HG02571 (cell line): ENCODE measurements around the gene BSN.

ENCODE experiments used
- ATAC-seq: cut with Tn5 transposase; IDR thresholded peaks from one replicate; pipeline ENCODE4 v1.9.1; 2021; ENCODE audit warnings: mild to moderate bottlenecking, moderate library complexity; ENCODE audit not compliant: unreplicated experiment

Gene BSN

DNA sequence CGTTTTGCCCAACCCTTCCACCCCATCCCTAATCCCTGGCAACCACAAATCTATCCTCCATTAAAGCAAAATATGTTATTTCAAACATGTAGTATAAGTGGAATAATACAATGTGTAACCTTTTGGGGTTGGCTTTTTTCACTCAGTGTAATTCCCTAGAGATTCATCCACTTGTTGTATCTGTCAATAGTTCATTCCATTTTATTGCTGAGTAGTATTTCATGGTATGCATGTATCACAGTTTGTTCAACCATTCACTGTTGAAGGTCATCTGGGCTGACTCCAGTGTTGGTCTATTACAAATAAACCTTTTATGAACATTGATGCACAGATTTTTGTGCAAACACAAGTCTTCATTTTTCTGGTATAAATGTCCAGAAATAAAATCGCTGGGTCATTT, 38.8 kb downstream of the BSN start:
- ATAC-seq = no peak

DNA sequence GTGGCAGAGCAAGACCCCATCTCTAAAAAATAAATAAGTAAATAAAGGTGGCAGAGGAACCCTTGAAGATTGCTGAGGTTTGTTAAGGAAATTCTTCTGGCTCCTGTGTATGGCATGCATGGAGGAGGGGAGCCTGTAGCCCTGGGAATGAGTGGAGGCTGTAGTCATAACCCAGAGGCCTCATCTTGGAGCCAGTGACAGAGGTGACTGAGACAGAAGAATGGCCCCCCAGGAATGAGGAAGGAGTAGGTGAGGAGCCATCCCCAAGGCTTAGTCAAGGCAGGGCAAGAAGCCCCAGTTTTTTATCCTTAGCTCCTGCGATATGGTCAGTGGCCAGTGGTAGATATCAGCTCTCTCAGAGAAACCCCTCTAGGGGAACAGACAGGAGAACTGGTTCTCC, 46.5 kb downstream of the BSN start:
- ATAC-seq = no peak

DNA sequence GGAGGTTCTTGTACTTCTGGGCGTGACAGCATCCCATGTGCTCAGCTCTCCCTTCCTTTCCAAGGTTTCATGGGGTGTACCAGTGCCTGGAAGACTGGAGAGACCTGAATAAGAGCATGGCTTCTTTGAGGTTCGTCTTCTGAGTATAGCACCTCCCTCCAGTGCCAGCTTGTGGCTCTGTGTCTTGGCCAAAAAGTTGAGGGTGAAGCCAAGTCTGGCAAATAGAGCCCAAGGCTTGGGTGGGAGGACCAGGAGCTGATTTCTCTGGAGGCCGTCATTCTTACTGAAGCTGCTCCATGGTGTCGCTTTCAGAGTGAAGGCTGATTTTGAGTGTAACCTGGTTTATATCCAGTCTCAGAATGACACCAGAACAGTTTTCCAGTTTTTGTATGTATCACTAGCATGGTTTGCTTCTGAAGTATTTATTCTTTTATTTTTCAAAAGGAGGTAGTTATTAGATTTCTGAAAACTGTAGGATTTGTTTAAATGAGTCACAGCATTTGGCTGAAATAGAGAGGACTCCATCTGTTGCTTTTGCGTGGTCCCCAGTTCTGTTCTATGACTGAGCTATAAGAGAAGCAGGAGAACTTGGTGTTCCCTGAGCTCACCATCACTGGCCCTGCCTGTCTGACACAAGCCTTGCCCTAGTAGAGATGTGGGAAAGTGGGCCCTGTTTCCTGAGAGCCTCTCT, 47.2 kb downstream of the BSN start:
- no peak for ATAC-seq

DNA sequence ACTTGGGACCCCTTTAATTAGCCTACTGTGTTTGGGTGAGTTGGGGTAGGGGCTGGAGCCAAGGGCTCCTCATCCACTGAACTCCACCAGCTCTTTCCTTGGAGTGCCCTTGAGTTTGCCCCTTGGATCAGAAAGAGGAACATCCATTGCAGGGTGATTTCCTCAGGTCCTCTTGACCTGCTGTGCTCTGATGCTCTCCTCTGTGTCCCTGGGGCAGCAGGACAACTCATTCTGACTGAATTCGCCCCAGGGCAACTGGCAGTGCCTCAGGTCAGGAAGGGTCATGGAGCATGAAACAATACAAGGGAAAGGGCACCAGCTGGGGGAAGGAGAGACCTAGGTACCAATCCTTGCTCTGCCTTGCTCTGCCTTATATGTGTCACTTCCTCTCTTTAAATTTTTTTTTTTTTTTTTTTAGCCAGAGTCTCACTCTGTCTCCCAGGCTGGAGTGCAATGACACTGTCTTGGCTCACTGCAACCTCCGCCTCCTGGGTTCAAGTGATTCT, 47.8 kb downstream of the BSN start:
- no peak for ATAC-seq

DNA sequence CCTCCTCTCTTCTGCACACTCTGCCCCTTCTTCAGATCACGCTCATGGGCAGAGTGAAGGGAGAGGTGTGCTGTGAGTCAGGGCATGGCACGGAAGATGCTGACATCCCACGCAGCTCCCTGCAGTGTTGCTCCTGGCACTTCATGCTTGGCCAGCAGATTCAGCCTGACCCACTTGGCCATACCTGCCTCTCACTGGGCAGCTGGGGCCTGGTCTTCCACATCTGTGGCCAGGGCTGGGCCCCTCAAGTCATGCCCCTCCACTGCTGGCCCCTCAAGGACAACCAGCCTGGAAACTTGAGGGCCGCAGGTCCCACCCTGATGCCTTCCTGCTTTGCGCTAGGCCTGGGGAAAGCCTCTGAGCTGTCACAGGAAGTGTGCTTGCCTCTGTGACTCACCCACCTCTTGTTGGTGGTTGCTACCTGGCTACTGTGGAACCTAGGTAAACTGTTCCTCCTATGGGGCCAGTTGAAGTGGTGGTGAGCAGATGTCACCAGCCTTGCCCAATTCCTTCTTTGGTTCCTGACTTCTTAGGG, 48.7 kb downstream of the BSN start:
- no peak for ATAC-seq

DNA sequence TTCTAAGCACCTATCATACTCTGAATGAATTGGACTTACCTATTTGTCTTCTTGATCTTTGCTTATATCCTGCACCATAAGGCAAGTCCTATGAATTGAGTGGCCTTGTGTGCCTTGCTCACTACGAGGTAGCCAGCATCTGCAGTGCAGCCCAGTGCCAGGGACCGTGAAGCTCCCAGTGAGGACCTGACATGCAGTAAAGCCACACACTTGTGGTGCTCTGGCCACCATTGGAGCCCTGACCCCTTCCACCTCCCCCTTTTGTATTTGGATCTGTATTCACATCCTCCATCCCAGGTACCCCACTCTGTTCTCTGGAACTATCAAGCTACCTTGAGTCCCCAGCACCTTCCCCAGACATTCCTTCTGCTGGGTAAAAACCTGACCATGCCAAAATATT, 52.1 kb downstream of the BSN start:
- no peak for ATAC-seq

DNA sequence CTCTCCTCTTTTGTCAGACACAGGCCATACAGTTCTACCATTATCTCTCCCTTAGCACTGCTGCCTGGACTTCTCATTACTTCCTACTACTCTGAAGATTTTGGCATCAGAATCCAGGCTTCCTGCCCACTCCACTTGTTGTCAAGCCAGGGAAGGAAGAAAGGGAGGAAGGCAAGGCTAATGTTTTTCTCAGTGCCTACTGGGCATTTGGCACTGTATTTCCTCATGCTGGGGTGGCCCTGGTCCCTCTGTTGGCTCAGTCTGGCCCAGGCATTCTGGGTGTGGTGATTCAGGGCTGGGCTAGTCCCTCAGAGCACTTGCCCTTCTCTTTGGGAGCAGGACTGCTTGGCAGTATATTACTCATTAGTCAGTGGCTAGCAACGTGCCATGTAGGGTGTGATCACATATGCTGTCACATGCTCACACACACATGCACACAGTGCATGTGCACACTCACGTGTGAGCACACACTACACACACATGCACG, 52.9 kb downstream of the BSN start:
- no peak for ATAC-seq

DNA sequence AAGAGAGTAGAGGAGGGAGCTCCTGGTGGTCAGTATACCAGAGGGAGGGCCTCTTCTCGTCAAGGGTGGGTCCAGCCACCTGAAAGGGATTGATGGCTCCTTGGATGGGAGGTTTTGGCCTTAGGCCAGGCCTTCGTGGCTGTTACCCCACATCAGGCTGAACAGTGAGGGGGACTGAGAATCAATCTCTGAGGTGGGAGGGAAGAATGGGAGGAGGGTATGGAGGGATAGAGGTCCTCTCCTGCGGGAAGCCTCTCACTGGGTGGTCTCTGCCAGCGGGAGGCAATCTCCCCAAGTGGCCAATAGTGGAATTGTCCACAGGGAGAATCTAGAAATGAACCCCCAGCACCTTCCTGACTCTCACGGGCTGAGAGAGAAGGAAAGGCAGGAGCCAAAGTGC, 53.5 kb downstream of the BSN start:
- no peak for ATAC-seq

DNA sequence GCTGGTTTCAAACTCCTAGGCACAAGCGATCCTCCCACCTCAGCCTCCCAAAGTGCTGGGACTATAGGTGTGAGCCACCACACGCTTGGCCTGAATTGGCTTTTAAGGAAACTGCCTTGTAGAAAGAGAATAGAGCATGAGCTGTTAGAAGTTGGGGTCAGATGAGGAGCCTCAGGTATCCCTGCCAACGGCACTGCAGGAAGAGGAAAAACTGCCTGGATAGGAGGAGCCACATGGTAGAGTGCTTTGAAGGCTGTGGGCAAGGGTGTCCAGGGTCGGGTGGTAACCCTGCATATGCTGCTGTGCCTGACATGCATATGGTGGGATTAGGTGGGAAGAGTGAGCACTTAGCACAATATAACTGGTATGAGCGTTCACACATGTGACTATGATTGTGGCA, 55.0 kb downstream of the BSN start:
- ATAC-seq = no peak

DNA sequence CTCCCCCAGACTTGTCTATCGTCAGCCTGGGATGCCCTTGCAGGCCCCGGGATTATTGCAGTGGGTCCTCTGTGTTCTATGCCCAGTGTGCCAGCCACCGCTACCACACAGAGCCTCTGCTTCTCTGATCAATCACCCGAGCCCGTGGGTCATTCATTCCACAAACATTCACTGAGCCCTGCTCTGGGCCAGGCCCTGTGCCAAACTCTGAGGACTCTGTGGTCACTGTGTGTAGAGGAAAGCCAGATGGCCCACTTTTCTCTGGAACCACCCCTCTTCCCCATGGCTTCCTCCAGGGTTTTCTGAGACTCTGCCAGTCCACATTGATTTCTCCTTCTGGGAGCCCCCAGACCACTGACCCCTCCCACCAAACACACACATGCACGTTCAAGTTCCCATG, 55.5 kb downstream of the BSN start:
- no peak for ATAC-seq

DNA sequence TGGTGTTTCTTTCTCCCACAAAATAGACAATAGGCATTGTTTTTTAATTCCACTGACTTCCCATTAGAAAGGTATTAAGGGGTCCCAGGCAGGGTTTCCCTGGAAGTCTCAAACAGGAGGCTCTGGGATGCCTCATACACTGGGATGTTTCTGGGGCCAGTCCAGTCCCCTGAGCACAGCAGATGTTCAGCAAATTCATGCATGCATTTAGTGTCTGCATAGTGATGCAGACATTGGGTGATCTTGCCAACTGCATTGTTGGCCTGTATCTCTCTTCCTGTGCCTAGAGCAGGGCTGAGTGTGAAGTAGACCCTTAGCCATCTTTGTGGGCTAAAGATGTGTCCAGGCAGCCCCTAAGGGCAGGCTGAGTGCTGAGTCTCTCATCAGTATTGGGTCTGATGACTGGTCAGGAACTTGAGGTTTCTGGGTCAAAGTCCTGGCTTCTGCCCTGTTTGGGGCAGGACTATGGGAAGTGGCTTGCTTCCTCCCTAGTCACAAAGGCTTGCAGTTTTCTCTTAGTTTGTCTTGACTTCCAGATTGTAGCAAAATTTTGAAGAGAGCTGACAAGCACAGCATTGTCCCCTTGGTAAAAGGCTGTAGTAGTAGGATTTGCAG, 56.5 kb downstream of the BSN start:
- ATAC-seq = no peak

DNA sequence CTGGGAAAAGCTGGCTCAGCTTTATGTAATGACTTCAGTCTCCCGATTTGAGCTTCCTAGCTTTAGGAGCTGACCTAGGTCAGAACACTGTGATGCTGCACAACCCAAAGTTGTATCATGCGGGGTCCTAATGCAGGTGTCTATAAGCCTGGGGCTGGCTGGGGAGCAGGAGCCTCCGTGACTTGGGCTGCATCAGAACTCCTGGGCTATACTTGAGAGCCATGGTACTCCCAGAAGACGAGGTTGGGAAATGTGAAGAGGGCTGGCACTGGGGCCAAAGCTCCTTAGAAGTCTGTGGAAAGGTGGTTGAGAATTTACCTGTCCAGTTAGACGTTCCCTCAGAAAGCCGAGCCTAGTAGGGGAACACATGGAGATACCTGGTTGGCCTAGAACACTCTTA, 57.0 kb downstream of the BSN start:
- no peak for ATAC-seq

DNA sequence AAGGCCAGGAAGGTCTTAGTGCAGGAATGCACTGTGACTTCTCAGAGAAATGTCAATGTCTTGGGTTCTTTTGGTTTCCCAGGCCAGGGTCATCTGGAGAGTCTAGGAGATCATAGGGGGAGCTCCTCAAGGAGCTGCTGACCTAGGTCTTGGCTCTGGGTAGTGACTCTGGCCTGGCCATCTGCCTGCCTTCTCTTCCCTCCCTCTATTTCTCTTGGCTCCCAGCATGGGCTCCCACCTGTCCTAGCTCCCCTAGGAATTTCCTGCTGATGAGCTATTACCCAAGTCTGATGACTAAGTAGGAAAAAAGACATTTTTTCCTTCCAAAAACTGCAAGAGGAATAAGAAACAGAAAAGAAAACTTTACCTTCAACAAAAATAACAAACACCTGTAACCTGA, 57.4 kb downstream of the BSN start:
- no peak for ATAC-seq

DNA sequence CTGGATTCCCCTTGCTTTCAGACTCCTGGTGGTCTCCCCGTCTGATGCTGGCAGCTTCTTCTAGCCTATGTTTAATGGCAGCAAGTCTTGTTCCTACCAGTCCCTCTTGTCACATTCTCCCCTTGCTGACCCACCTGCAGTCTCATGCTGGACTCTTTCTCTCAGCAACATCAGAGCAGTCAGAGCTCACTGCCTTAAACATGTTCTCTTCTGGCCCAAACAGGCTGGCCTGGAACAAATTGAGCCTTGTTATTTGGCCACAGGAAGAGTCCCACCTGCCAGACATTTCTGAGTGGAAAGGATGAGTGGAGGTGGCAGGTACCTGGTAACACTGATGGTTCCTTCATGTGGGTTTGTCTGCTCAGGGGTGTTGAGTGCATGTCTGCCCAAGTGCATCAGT, 60.7 kb downstream of the BSN start:
- no peak for ATAC-seq

DNA sequence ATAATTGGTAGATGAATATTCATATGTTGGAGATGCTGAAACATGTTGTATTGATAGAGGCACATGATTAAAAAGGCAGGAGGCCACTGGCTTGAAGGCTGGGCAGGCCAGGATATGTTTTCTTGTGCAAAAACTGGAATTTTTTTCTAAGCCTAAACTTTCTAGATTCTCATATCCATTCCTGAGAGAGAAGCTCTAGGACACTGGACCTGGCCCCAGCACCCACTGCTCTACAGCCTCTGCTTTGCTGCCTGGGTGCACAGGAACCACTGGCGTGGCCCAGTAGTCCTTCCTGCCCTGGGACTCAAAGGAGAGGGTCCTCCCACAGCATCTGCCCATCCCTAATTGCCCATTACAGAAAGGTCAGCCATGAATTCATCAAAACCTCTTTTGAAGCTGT, 61.8 kb downstream of the BSN start:
- no peak for ATAC-seq

DNA sequence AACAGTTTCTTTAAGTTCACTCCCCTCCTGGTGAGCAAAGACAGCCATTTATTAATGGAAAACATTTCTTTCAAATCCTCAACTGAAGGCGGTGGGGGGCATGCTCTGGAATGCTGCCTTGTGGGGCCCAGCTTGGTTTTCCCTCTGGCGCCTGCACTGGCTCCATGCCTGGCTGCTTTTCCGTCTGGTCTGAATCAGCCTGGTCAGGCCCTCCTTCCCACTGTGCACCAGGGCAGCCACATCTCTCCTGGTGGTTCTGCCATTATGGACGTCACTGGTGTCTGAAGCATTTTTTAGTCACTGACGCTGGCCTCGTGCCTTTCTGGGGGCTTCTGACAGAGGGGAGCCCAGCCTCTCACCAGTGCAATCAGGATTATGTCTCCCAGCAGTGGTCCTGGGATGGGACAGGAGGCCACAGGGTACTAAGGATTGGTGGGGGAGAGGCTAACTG, 62.2 kb downstream of the BSN start:
- no peak for ATAC-seq

DNA sequence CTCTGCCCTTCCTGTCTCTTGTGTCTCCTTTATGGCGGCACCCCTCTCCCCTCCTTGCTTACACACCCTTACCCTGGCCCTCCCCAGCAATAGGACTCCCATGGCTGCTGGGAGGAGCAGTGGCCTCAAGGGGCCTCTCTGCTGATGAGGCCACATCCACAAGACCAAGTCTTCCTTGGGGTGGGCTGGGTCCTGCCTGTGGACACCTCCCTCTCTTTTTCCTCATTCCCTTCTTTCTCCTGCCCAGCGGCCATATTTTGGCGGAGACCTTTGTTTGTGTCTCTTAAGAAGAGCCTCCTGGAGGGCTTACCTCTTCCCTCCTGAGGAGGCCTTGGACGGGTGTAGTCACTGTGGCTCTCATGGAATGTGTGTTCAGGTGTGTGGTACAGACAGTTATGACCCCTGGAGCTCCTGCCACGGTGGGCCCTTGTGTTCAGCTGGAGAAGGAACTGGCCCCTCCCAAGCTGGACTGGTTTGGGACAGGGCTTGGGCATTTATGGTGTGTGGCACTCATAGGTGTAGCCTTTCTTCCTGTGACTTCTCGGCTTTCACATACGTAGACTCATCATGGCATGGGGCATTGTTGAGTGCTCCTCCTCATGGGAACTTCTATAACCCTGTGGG, 63.2 kb downstream of the BSN start:
- ATAC-seq = no peak

DNA sequence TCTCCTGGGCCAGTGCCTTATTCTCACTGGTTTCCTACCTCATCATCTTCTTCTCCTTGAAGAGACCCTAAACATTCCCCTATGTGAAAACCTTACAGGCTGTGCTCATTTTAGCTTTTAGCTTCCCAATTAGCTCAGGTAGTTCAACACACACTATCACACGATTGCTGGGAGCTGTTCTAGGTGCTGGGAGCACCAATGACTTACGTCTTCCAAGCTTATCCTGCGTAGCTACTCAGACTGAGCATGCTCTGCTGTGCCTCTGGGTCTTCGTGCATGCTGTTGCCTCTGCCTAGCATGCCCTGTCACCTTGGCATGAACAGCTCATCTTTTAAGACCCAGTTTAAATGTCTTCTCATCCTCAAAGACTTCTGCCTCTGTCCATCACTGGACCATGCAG, 64.1 kb downstream of the BSN start:
- ATAC-seq = no peak

DNA sequence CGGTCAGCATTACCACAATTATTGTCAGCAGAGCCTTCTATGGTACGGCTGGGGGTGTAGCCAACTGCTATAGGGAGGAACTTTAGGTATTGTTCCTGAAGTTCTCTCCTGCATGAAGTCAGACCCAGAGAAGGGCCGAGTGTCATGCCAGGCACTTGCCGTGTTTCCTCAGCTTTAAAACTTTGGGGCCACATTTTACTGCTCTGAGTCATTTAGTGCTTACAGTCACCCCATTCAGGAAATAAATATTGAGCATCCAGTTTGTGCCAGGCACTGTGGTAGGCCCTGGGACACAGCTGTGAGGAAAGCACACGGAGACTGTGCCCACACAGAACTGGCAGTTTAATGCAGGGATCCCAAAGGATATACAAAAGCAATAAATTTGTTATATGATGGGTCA, 65.4 kb downstream of the BSN start:
- no peak for ATAC-seq

DNA sequence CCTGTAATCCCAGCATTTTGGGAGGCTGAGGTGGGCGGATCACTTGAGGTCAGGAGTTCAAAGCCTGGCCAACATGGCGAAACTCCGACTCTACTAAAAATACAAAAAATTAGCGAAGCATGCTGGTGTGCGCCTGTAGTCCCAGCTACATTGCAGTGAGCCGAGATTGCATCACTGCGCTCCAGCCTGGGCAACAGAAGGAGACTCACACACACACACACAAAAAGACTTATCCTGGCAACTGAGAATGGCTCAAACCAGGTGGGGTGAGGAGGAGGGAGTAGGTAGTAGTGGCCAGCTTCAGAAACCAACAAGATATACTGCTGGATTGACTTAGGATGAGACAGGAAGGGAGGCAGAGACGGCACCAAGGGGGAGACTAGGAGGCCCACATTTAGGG, 66.5 kb downstream of the BSN start:
- no peak for ATAC-seq

DNA sequence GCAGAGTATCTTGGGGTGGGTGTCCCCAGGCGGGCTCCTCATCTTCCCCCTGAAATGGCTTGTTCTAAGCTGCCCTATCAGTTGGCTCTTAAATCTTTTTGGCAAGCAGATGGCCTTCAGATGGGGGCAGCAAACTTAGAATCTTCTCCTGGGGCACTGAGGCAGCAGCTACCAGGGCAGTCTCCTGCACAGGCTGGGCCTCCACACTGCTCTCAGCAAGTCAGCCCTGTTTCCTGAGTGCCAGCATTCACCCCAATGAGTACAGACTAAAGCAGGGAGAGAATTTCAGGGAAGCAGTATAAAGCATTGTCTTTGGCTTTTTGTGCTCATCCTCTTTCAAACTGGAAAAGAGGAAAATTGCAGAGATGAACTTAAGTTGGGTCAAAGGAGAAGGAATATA, 68.8 kb downstream of the BSN start:
- no peak for ATAC-seq

DNA sequence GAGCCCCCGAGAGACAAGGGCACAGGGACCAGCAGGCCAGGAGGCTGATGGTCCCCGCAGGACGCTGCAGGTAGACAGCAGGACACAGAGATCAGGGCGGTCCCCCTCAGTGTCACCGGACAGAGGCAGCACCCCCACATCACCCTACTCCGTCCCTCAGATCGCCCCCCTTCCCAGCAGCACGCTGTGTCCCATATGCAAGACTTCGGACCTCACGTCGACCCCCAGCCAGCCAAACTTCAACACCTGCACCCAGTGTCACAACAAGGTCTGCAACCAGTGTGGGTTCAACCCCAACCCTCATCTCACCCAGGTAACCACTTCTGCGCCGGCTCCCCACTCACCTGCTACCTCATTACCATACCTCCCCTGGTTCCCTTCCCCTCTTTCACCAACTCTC, 70.8 kb downstream of the BSN start:
- no peak for ATAC-seq
